ENCODE measurements around the gene METTL21A. TPM values are rescaled to one million over a fixed set of nuclear protein-coding genes. Genes with fewer than 3 reads are reported as not detected.

The METTL21A gene
- total and polyA plus RNA-seq, 9 of the 15 experiments (the other 6 are each of a cell fraction or from before 2014, with no cell fraction given): 9.1 to 46.5 (median 37.4) TPM

GRCh38 chr2:207625014-207625907 is at the start of gene METTL21A (continued):
- TF ChIP-seq GTF2F1 (IDR thresholded peaks at IDR 0.05; ENCODE audit: low read depth, low read length) (no peak), POLR2AphosphoS5 (IDR thresholded peaks at IDR 0.05; ENCODE audit: control insufficient read depth, insufficient read depth, low read depth, low read length) (peak; percentile 62), CBFA2T3 (IDR thresholded peaks at IDR 0.05) (no peak), ADNP (tag; IDR thresholded peaks at IDR 0.05) (no peak), ZNF639 (CRISPR knock-in tag; conservative IDR thresholded peaks at IDR 0.05 in 1 of 2, IDR thresholded peaks at IDR 0.05 in 1 of 2) (peak in 1 of 2 experiments; percentile 99; a peak in 2 of 4 replicates), MYC (IDR thresholded peaks at IDR 0.05; ENCODE audit: low read depth, low read length) (peak; percentile 45), MYC (CRISPR knock-in tag; IDR thresholded peaks at IDR 0.05; ENCODE audit: borderline replicate concordance, low read depth) (peak; percentile 85; the same call in 1 of the 2 replicates), ZFX (CRISPR knock-in tag; IDR thresholded peaks at IDR 0.05) (peak; percentile 88), CBX2 (IDR thresholded peaks at IDR 0.05; ENCODE audit: insufficient read depth, low read length, poor library complexity, severe bottlenecking) (no peak), ZNF609 (CRISPR knock-in tag; IDR thresholded peaks at IDR 0.05; ENCODE audit: borderline replicate concordance) (no peak), MTA3 (IDR thresholded peaks at IDR 0.05; ENCODE audit: borderline replicate concordance) (peak; percentile 33; the same call in 1 of the 2 replicates), PHF8 (IDR thresholded peaks at IDR 0.05; ENCODE audit: borderline replicate concordance, low read length) (peak; percentile 72), NR2F6 (CRISPR knock-in tag; IDR thresholded peaks at IDR 0.05) (no peak), ZNF76 (CRISPR knock-in tag; IDR thresholded peaks at IDR 0.05; ENCODE audit: borderline replicate concordance) (no peak), ZBED1 (IDR thresholded peaks at IDR 0.05) (no peak), NKRF (IDR thresholded peaks at IDR 0.05; ENCODE audit: borderline replicate concordance) (peak; percentile 46; the same call in 1 of the 2 replicates), SLC30A9 (CRISPR knock-in tag; IDR thresholded peaks at IDR 0.05) (no peak), PCBP2 (IDR thresholded peaks at IDR 0.05; ENCODE audit: low read depth, low read length, poor library complexity, severe bottlenecking) (no peak), SREBF2 (CRISPR knock-in tag; IDR thresholded peaks at IDR 0.05) (no peak)

Measured in K562 (cell line).